ENCODE data around the gene C10orf88.

- no peak for TF ChIP-seq POLR2A (IDR thresholded peaks at IDR 0.05)
- no peak for TF ChIP-seq CTCF (IDR thresholded peaks at IDR 0.05)
These were observed 1.9 kb upstream of the C10orf88 start for GRCh38 chr10:122955892-122956291.

All from uterus (tissue), 2 donors.